HEK293 (cell line): ENCODE measurements around the gene PGP.

Source experiments
- GLIS1 ChIP-seq: fragments of 450-650 bp; formaldehyde crosslinking; IDR thresholded peaks from 2 replicates; pipeline ENCODE4 v1.5.1; 2016; ENCODE audit warnings: missing biosample characterization, missing genetic modification characterization
- YY1 ChIP-seq: fragments of 450-650 bp; formaldehyde crosslinking; IDR thresholded peaks from 2 replicates; pipeline ENCODE4 v1.5.1; 2018; ENCODE audit warnings: missing biosample characterization, missing genetic modification characterization
- ZBTB21 ChIP-seq: fragments of 450-650 bp; formaldehyde crosslinking; IDR thresholded peaks from 2 replicates; pipeline ENCODE4 v1.5.1; 2017; ENCODE audit warnings: missing biosample characterization, missing genetic modification characterization
- ZBTB8A ChIP-seq: fragments of 450-650 bp; formaldehyde crosslinking; IDR thresholded peaks from 2 replicates; pipeline ENCODE4 v1.5.1; 2016; ENCODE audit warnings: missing biosample characterization, missing genetic modification characterization
- ZNF292 ChIP-seq: fragments of 450-650 bp; formaldehyde crosslinking; IDR thresholded peaks from 2 replicates; pipeline ENCODE4 v1.5.1; 2016; ENCODE audit warnings: low read depth, missing biosample characterization, missing genetic modification characterization, borderline replicate concordance
- ZNF600 ChIP-seq: fragments of 450-650 bp; formaldehyde crosslinking; IDR thresholded peaks from 2 replicates; pipeline ENCODE4 v1.5.1; 2016; ENCODE audit warnings: missing biosample characterization, missing genetic modification characterization
- ZSCAN23 ChIP-seq: fragments of 450-650 bp; formaldehyde crosslinking; IDR thresholded peaks from 2 replicates; pipeline ENCODE4 v1.5.1; 2016; ENCODE audit warnings: missing biosample characterization, missing genetic modification characterization
- TF ChIP-seq, protein P1 (sequence below): fragments of 450-650 bp; formaldehyde crosslinking; IDR thresholded peaks from 2 replicates; pipeline ENCODE4 v1.5.1; 2016; ENCODE audit warnings: missing biosample characterization, missing genetic modification characterization
- TF ChIP-seq, protein P2 (sequence below): fragments of 450-650 bp; formaldehyde crosslinking; IDR thresholded peaks from 2 replicates; pipeline ENCODE4 v1.5.1; 2016; ENCODE audit warnings: missing biosample characterization, missing genetic modification characterization, low read depth
- TF ChIP-seq, protein P3 (sequence below): fragments of 450-650 bp; formaldehyde crosslinking; IDR thresholded peaks from 2 replicates; pipeline ENCODE4 v1.5.1; 2016; ENCODE audit warnings: missing biosample characterization, missing genetic modification characterization
- TF ChIP-seq, protein P4 (sequence below): fragments of 450-650 bp; IDR thresholded peaks from 2 replicates; pipeline ENCODE4 v1.5.1; 2018; ENCODE audit warnings: missing biosample characterization, missing genetic modification characterization
- TF ChIP-seq, protein P5 (sequence below): fragments of 450-650 bp; formaldehyde crosslinking; optimal IDR thresholded peaks from 2 replicates; pipeline ENCODE3; 2016; ENCODE audit warnings: missing biosample characterization, mild to moderate bottlenecking, missing genetic modification characterization

DNA sequence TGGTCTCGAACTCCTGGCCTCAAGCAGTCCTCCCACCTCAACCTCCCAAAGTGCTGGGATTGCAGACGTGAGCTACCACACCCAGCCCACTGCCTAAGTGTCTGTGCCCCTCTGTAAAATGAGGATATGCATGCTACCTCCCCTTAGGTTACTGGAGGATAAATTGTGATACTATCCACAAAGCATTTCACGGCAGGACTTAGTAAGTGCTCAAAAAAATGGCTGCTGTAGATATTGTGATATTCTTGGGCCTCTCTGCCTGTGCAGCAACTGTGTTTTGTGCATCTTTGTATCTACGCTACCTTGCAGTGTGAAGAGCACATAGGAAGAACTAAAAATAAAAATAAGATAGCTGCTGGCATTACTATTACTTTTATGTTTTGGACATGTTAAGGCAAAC, 16.4 kb downstream of the PGP start:
- TF ChIP-seq, protein P1, sequence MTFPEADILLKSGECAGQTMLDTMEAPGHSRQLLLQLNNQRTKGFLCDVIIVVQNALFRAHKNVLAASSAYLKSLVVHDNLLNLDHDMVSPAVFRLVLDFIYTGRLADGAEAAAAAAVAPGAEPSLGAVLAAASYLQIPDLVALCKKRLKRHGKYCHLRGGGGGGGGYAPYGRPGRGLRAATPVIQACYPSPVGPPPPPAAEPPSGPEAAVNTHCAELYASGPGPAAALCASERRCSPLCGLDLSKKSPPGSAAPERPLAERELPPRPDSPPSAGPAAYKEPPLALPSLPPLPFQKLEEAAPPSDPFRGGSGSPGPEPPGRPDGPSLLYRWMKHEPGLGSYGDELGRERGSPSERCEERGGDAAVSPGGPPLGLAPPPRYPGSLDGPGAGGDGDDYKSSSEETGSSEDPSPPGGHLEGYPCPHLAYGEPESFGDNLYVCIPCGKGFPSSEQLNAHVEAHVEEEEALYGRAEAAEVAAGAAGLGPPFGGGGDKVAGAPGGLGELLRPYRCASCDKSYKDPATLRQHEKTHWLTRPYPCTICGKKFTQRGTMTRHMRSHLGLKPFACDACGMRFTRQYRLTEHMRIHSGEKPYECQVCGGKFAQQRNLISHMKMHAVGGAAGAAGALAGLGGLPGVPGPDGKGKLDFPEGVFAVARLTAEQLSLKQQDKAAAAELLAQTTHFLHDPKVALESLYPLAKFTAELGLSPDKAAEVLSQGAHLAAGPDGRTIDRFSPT (tag by site-specific recombination), result no peak
- TF ChIP-seq, protein P2, sequence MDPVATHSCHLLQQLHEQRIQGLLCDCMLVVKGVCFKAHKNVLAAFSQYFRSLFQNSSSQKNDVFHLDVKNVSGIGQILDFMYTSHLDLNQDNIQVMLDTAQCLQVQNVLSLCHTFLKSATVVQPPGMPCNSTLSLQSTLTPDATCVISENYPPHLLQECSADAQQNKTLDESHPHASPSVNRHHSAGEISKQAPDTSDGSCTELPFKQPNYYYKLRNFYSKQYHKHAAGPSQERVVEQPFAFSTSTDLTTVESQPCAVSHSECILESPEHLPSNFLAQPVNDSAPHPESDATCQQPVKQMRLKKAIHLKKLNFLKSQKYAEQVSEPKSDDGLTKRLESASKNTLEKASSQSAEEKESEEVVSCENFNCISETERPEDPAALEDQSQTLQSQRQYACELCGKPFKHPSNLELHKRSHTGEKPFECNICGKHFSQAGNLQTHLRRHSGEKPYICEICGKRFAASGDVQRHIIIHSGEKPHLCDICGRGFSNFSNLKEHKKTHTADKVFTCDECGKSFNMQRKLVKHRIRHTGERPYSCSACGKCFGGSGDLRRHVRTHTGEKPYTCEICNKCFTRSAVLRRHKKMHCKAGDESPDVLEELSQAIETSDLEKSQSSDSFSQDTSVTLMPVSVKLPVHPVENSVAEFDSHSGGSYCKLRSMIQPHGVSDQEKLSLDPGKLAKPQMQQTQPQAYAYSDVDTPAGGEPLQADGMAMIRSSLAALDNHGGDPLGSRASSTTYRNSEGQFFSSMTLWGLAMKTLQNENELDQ (tag by site-specific recombination), result no peak
- no peak for TF ChIP-seq ZBTB21 (tag by site-specific recombination)
- TF ChIP-seq ZBTB8A, result no peak
- TF ChIP-seq, protein P3, sequence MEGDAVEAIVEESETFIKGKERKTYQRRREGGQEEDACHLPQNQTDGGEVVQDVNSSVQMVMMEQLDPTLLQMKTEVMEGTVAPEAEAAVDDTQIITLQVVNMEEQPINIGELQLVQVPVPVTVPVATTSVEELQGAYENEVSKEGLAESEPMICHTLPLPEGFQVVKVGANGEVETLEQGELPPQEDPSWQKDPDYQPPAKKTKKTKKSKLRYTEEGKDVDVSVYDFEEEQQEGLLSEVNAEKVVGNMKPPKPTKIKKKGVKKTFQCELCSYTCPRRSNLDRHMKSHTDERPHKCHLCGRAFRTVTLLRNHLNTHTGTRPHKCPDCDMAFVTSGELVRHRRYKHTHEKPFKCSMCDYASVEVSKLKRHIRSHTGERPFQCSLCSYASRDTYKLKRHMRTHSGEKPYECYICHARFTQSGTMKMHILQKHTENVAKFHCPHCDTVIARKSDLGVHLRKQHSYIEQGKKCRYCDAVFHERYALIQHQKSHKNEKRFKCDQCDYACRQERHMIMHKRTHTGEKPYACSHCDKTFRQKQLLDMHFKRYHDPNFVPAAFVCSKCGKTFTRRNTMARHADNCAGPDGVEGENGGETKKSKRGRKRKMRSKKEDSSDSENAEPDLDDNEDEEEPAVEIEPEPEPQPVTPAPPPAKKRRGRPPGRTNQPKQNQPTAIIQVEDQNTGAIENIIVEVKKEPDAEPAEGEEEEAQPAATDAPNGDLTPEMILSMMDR, result no peak
- TF ChIP-seq ZNF292 (tag by site-specific recombination), result no peak
- TF ChIP-seq, protein P4, sequence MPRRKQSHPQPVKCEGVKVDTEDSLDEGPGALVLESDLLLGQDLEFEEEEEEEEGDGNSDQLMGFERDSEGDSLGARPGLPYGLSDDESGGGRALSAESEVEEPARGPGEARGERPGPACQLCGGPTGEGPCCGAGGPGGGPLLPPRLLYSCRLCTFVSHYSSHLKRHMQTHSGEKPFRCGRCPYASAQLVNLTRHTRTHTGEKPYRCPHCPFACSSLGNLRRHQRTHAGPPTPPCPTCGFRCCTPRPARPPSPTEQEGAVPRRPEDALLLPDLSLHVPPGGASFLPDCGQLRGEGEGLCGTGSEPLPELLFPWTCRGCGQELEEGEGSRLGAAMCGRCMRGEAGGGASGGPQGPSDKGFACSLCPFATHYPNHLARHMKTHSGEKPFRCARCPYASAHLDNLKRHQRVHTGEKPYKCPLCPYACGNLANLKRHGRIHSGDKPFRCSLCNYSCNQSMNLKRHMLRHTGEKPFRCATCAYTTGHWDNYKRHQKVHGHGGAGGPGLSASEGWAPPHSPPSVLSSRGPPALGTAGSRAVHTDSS (tag by site-specific recombination), result no peak
- no peak for TF ChIP-seq ZSCAN23 (tag by site-specific recombination)
- TF ChIP-seq YY1 (tag by site-specific recombination), result no peak
- no peak for TF ChIP-seq ZNF600
- TF ChIP-seq, protein P5, sequence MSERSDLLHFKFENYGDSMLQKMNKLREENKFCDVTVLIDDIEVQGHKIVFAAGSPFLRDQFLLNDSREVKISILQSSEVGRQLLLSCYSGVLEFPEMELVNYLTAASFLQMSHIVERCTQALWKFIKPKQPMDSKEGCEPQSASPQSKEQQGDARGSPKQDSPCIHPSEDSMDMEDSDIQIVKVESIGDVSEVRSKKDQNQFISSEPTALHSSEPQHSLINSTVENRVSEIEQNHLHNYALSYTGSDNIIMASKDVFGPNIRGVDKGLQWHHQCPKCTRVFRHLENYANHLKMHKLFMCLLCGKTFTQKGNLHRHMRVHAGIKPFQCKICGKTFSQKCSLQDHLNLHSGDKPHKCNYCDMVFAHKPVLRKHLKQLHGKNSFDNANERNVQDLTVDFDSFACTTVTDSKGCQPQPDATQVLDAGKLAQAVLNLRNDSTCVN (tag by site-specific recombination), result no peak
- no peak for TF ChIP-seq GLIS1 (tag by site-specific recombination)
